WI38 (cell line): ENCODE results near the gene UBL4A.
A peak's percentile ranks its signal among the peaks of the same experiment; 100 is the strongest.

Experiments
- H3K4me3 ChIP-seq: 2 replicates; pipeline ENCODE4 v1.5.1; 2011; ENCODE audit warnings: low read depth, mild to moderate bottlenecking, control low read depth, low read length
- TF ChIP-seq, protein P1 (sequence below): IDR thresholded peaks from 2 replicates; pipeline ENCODE4 v1.5.1; 2012; ENCODE audit warnings: low read depth, mild to moderate bottlenecking, control low read depth, low read length

UBL4A gene

DNA sequence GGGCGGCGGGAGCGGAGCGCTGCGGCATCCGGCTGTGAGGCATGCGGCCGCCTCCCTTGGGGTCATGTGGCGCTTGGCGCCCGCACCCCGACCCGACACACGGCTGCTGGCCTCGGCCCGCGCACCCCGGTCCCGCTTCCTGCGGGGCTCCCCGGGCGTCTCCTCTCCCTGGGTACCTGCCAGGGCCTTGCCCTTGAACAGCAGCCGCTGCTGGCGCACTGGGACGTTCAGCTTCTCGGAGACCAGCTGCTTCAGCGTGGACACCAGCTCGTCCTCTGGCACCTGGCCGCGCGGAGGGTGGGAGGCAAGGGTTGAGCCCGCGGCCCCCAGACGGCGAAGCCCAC, 391 bp downstream of the UBL4A start:
- TF ChIP-seq, protein P1, sequence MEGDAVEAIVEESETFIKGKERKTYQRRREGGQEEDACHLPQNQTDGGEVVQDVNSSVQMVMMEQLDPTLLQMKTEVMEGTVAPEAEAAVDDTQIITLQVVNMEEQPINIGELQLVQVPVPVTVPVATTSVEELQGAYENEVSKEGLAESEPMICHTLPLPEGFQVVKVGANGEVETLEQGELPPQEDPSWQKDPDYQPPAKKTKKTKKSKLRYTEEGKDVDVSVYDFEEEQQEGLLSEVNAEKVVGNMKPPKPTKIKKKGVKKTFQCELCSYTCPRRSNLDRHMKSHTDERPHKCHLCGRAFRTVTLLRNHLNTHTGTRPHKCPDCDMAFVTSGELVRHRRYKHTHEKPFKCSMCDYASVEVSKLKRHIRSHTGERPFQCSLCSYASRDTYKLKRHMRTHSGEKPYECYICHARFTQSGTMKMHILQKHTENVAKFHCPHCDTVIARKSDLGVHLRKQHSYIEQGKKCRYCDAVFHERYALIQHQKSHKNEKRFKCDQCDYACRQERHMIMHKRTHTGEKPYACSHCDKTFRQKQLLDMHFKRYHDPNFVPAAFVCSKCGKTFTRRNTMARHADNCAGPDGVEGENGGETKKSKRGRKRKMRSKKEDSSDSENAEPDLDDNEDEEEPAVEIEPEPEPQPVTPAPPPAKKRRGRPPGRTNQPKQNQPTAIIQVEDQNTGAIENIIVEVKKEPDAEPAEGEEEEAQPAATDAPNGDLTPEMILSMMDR = no peak
- H3K4me3 ChIP-seq = peak overlapping the region; percentile 59

DNA sequence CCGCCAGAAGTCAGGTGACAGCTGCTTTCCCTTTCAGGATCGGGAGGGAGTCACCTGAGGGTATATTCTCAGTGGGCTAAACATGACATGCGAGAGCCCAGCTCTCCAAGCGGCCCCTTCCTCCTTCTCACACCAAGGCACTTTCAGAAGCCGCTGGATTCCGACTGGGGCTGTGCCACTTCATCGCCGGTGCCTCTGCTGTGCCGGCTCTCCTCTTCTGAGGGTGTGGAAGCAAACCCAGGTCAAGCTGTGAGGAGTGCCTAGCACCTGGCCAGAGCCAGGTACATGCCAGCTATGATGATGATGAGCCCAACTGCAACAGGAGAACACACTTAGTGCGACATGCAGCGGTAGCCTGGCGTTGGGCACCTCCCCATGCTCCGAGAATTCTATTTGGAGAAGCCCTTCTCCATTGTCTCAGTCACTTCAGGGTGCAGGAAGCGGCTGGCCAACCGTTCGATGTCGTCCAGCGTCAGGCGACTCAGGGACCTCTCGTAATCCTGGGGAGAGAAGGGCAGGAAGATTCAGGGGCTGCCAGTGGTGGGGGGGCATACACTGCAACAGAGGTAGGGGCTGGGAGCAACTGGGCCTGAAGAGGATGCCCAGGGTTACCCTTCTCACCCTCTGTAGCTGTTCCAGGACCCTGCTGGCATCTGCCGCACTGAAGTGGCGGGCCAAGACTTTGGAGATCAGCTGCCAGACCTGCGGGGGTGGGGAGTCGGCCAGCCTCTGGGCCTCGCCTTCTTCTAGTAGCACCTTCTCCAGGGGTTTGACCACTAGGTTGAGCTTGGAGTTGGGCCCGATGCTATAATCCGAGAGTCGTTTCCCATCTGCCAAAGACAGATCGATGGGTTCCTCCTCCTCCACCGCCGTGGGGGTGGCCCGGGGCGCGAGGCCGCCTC, 1.0 kb downstream of the UBL4A start:
- TF ChIP-seq, protein P1 = no peak
- H3K4me3 ChIP-seq = peak overlapping the region; percentile 59

DNA sequence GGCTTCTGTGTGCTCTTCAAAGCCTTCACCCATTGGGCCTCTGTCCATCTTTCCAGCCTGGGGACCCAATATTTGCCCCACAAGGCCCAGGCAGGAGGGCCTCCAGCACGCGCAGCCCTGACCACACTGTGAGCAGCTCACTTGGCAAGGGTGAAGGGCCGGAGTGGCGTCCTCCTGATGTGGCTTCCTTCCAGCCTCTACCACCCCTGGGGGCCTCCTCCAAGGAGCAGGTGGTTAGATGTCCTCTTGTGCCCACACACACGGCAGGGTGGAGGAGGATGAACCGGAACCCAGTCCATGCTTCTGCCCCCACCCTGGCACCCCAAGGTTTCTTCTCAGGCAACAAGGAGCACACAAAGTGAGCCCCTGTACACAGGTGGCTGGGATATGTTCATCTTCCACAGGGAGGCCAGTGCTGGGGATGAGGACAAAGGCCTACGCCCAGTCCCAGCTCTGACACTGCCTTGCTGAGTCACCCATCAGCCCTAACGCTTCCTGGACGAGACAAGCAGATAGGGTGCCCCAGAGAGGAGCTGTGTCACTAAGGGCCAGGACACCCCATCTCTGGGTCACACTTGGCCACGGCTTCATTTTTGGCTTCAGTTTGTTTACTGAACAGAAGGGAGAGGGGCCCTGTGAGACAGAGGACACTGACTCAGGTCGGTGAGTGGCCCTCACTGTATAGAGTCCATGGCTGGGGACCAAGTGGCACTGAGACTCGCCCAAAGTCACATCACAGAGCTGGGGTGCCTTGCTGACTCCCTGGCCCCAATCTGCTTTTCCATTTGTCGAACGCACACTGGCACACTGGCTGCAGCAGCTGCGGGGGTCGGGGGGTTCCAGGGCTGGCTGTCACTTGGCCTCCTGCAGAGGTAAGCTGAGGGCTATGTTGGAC, 1.9 kb downstream of the UBL4A start:
- no peak overlapping the region for H3K4me3 ChIP-seq
- TF ChIP-seq, protein P1 = no peak

DNA sequence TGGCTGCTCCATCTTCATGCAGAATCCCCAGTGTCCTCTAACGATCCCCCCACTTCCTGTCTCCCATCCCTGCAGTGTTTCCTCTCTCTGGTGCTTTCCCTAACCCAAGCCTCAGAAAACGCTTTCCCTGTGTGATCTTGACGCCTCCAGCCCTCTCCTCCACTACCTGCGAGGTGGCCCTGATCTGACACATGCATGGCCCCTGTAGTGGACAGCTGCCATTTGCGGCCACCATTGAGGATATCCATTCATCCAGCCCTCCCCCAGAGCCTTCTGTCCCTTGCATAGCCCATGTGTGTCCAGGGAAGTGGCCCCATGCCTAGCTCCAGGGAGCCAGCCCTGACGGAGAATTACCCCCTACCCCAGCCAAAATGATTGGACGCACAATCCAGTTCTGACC, 3.1 kb downstream of the UBL4A start:
- TF ChIP-seq, protein P1 = no peak
- H3K4me3 ChIP-seq = no peak overlapping the region

DNA sequence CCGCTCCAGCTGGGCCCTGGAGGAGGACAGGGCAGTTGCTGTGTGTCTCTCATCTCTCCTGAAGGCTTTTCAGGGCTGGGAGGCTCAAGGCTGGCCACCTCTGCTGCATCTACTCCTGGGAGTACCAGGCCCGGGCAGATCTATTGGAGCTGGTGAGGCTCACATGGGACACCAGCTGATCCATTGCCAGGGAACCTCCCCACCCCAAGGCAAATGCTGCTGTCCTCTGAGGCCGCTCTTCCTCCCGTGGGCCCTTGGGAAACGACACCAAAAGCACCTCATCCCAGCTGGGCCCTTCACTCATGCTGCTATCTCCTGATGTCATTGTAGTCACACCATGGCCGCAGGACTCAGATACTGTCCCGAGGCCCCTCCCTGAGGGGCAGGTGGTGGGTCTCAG, 3.6 kb downstream of the UBL4A start:
- TF ChIP-seq, protein P1 = no peak
- no peak overlapping the region for H3K4me3 ChIP-seq

DNA sequence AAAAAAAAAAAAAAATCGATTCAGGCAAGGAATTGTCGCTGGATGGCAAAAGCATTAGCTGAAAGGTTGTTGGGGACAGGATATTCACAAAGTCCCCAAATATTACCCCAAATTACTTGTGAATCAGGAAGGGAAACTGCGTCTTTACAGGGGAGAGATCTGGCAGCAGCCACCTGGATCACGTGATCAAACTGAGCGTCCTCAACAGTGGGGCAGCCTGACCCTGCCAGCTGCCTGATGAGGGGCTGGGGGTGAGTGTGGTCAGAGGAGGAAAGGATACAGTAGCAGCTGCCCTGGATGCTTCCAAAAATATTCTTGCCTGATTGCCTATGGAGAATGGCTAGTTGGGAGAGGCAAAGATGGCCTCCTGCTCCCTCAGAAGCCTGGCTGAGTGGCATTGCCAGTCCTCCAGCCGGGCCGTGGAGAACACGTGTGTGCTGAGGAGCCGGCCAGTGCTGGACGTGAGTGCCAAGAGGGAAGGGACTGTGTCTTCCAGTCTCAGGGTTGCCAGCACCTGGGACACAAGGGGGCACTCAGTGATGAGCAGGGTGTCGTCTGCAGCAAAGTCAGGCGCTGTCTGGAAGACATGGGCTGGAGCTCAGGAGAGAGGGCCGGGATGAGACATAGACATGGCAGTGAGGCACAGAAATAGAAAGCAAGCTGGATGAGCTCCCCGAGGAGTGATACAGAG, 4.4 kb downstream of the UBL4A start:
- no peak overlapping the region for H3K4me3 ChIP-seq
- TF ChIP-seq, protein P1 = no peak

DNA sequence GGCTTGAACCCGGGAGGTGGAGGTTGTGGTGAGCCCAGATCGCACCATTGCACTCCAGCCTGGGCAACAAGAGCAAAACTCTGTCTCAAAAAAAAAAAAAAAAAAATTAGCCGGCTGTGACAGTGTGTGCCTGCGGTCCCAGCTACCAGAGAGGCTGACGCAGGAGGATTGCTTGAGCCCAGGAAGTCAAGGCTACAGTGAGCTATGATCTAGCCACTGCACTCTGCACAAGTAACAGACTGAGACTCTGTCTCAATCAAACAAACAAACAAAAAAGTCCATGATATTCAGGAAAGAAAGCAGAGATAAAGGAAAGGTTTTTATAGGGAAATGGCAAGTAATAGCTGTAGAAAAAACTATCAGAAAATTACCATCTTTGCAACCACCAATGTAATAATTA, 5.2 kb downstream of the UBL4A start:
- no peak overlapping the region for H3K4me3 ChIP-seq
- TF ChIP-seq, protein P1 = no peak
